ENCODE results near the gene HSPB7.

DNA sequence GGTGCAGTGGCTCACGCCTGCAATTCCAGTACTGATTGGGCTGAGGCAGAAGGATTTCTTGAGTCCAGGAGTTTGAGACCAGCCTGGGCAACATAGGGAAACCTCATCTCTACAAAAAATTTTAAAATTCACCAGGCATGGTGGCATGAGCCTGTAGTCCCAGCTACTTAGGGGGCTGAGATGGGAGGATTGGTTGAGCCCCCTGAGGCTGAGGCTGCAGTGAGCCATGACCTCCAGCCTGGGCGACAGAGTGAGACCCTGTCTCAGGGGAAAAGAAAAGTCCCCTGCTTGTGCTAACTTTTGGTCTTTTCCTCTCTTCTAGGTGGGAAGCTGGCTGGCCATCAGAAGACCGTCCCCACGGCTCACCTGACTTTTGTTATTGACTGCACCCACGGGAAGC, 12.2 kb downstream of the HSPB7 start:
- TF ChIP-seq, protein P1, sequence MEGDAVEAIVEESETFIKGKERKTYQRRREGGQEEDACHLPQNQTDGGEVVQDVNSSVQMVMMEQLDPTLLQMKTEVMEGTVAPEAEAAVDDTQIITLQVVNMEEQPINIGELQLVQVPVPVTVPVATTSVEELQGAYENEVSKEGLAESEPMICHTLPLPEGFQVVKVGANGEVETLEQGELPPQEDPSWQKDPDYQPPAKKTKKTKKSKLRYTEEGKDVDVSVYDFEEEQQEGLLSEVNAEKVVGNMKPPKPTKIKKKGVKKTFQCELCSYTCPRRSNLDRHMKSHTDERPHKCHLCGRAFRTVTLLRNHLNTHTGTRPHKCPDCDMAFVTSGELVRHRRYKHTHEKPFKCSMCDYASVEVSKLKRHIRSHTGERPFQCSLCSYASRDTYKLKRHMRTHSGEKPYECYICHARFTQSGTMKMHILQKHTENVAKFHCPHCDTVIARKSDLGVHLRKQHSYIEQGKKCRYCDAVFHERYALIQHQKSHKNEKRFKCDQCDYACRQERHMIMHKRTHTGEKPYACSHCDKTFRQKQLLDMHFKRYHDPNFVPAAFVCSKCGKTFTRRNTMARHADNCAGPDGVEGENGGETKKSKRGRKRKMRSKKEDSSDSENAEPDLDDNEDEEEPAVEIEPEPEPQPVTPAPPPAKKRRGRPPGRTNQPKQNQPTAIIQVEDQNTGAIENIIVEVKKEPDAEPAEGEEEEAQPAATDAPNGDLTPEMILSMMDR (IDR thresholded peaks at IDR 0.05), result no peak
- TF ChIP-seq POLR2A (IDR thresholded peaks at IDR 0.05), result no peak
- no peak for TF ChIP-seq POLR2AphosphoS5 (IDR thresholded peaks at IDR 0.05)
